Osteocyte (in vitro differentiated cells): ENCODE data around the gene DTD1. TPM values are rescaled to one million over a fixed set of nuclear protein-coding genes. Genes with fewer than 3 reads are reported as not detected.

Experiments
- DNase-seq: peaks from one replicate; pipeline ENCODE4 v3.0.0; 2021; ENCODE audit warnings: mixed read lengths; ENCODE audit not compliant: unreplicated experiment; ENCODE audit errors: extremely low spot score
- H3K27ac Mint-ChIP-seq: one replicate; pipeline ENCODE4 v1.8.0; 2021; ENCODE audit warnings: mild to moderate bottlenecking, mixed read lengths; ENCODE audit not compliant: unreplicated experiment
- H3K27me3 Mint-ChIP-seq: one replicate; pipeline ENCODE4 v1.8.0; 2021; ENCODE audit warnings: mixed read lengths; ENCODE audit not compliant: unreplicated experiment
- H3K36me3 Mint-ChIP-seq: one replicate; pipeline ENCODE4 v1.8.0; 2021; ENCODE audit warnings: mixed read lengths; ENCODE audit not compliant: unreplicated experiment
- H3K4me1 Mint-ChIP-seq: one replicate; pipeline ENCODE4 v1.8.0; 2021; ENCODE audit warnings: mixed read lengths; ENCODE audit not compliant: unreplicated experiment
- H3K4me3 Mint-ChIP-seq: one replicate; pipeline ENCODE4 v1.8.0; 2021; ENCODE audit warnings: mild to moderate bottlenecking, moderate library complexity, mixed read lengths; ENCODE audit not compliant: unreplicated experiment
- H3K9me3 Mint-ChIP-seq: one replicate; pipeline ENCODE4 v1.8.0; 2021; ENCODE audit warnings: mixed read lengths; ENCODE audit not compliant: unreplicated experiment
- total RNA-seq: library from RNA; stranded (reverse); gene quantifications from 2 replicates; pipeline ENCODE4 v1.2.1, GENCODE V29; 2021
- TF ChIP-seq, protein P1 (sequence below): fragments of 200-600 bp; sonication (generic); IDR thresholded peaks from 2 replicates; pipeline ENCODE4 v1.5.0; 2021; ENCODE audit warnings: antibody characterized with exemption, mild to moderate bottlenecking, moderate library complexity

Gene DTD1
- total RNA-seq, 1 donor from 2014 or later: 26.2 TPM

DNA sequence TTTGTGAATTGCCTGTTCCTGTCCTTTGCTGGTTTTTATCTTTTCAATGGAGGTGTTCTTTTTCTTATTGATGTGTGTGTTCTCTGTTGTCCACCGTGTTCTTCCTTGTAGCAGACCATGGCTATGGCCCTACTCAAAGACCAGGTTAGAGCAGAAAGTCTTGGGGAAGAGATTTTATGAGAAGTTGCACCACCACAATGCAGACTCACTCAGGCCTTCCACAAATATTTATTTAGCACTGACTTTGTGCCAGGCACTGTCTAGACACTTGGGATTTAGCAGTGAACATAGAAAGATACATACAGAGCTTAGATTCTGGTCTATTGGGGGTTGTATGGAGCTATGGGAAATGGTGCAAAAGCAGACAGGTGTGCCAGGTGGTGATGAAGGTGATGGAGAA lies 98.8 kb downstream of the DTD1 start:
- Mint-ChIP-seq H3K4me1 (no peaks in the 10 kb centered on the region), H3K27ac (no peak overlapping the region), H3K36me3 (peaks cover 3% of the 10 kb centered on the region), H3K27me3 (no peaks in the 10 kb centered on the region), H3K9me3 (peaks cover 6% of the 10 kb centered on the region), H3K4me3 (no peak overlapping the region)
- no peak for DNase-seq
- TF ChIP-seq, protein P1, sequence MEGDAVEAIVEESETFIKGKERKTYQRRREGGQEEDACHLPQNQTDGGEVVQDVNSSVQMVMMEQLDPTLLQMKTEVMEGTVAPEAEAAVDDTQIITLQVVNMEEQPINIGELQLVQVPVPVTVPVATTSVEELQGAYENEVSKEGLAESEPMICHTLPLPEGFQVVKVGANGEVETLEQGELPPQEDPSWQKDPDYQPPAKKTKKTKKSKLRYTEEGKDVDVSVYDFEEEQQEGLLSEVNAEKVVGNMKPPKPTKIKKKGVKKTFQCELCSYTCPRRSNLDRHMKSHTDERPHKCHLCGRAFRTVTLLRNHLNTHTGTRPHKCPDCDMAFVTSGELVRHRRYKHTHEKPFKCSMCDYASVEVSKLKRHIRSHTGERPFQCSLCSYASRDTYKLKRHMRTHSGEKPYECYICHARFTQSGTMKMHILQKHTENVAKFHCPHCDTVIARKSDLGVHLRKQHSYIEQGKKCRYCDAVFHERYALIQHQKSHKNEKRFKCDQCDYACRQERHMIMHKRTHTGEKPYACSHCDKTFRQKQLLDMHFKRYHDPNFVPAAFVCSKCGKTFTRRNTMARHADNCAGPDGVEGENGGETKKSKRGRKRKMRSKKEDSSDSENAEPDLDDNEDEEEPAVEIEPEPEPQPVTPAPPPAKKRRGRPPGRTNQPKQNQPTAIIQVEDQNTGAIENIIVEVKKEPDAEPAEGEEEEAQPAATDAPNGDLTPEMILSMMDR: no peak

DNA sequence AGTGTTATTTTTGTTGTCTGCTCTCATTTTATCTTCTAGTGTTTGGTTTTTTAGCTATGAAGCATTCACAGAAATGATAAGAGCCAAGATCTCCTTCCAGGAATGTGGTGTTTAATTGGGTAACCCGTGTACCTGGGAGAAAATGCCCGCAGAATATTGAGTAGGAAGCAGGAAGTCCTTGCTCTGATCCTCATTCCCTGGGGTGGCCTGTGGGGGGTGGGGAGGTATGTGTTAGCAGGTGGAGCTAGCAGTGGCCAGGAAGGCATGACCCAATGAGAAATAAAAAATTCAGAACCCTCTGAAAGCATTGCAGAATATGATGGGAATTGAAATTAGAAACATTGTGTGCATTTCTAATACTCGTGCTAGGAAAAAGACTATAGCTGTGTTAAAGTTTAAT lies 100.8 kb downstream of the DTD1 start:
- Mint-ChIP-seq H3K4me1 (peaks cover 8% of the 10 kb centered on the region), H3K27me3 (no peaks in the 10 kb centered on the region), H3K9me3 (peaks cover 6% of the 10 kb centered on the region), H3K27ac (no peak overlapping the region), H3K36me3 (peaks cover 3% of the 10 kb centered on the region), H3K4me3 (no peak overlapping the region)
- TF ChIP-seq, protein P1: no peak
- DNase-seq: no peak

DNA sequence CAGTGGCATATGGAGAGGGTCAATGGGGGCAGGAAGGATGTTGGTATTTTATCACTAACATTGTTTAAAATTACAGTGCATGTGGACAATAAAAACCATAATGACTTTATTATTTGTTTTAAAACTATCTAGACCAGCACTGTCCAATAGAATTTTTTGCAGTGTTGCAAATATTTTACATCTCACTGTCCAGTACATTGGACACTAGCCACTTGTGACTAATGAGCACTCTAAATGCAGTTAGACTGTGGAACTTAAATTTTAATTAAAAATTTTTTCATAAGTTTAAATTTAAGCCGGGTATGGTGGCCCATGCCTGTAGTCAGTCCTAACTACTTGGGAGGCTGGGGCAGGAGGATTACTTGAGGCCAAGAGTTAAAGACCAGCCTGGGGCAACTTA lies 101.7 kb downstream of the DTD1 start:
- TF ChIP-seq, protein P1: no peak
- H3K27me3 Mint-ChIP-seq: no peaks in the 10 kb centered on the region
- DNase-seq: no peak

DNA sequence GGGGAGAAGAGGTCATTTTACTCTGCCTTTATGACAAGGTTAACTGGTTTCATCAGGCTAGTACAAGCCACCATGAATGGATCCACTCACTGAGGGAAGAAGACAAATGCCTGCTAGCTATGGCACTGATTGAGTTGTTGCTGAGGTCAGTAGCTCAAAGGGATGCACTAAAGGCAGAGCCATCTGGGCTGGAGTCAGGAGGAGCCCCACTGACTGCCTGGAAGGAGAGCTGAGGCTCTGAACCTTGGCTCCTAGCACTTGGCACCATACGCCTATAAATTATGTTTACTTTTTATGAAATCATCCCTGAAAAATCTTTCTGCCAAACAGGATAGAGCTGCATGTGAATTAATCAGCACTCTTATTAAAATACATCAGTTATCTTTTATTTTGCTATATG lies 104.6 kb downstream of the DTD1 start:
- no peak overlapping the region for H3K4me3 Mint-ChIP-seq

More for the DNA sequence above, 101.7 kb downstream of the DTD1 start:
- H3K4me1 Mint-ChIP-seq: peaks cover 8% of the 10 kb centered on the region
- no peak overlapping the region for H3K27ac Mint-ChIP-seq
- H3K9me3 Mint-ChIP-seq: peaks cover 6% of the 10 kb centered on the region
- H3K36me3 Mint-ChIP-seq: peaks cover 3% of the 10 kb centered on the region
- H3K4me3 Mint-ChIP-seq: no peak overlapping the region

DNA sequence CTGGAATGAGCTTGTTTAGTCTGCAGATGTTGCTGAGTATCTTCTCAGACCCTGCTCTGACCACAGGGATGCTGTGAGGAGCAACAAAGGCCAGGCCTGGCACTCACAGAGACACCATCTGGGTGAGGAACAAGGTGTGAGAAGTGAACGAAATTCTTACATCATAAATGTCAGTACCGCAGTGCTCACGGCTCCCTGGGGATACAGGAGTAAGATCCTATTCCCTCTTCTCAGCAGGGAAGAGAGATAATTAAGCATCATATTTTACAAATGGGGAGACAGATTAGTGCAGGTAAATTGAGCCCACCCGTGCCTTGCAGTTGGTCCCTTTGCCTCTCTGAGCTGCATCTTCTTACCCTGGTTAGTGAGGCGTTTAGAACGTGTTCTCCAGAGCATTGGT lies 106.2 kb downstream of the DTD1 start:
- peaks cover 8% of the 10 kb centered on the region for H3K4me1 Mint-ChIP-seq
- DNase-seq: no peak
- peaks cover 6% of the 10 kb centered on the region for H3K9me3 Mint-ChIP-seq
- no peaks in the 10 kb centered on the region for H3K27me3 Mint-ChIP-seq
- TF ChIP-seq, protein P1: no peak
- H3K27ac Mint-ChIP-seq: no peak overlapping the region
- H3K4me3 Mint-ChIP-seq: no peak overlapping the region
- peaks cover 3% of the 10 kb centered on the region for H3K36me3 Mint-ChIP-seq

More for the DNA sequence above, 104.6 kb downstream of the DTD1 start:
- Mint-ChIP-seq H3K9me3 (peaks cover 6% of the 10 kb centered on the region), H3K36me3 (peaks cover 3% of the 10 kb centered on the region), H3K27ac (no peak overlapping the region), H3K4me1 (peaks cover 8% of the 10 kb centered on the region), H3K27me3 (no peaks in the 10 kb centered on the region)
- no peak for DNase-seq
- TF ChIP-seq, protein P1: no peak
